Astrocyte (in vitro differentiated cells and primary cell): ENCODE measurements around the gene DNAJC6. TPM values are rescaled to one million over a fixed set of nuclear protein-coding genes. Genes with fewer than 3 reads are reported as not detected.

ENCODE experiments used
- DNase-seq: peaks from one replicate; pipeline ENCODE4 v3.0.0-alpha.2; 2010; ENCODE audit warnings: low read depth
- FAIRE-seq: peaks from 2 replicates; lab custom pipeline; 2011; peaks lifted over from hg19 to GRCh38; lab: Jason Lieb, UNC
- H2AFZ ChIP-seq: 2 replicates; pipeline ENCODE4 v1.6.0; 2012; ENCODE audit warnings: low read depth, low read length, inconsistent platforms
- H3K27ac ChIP-seq: 2 replicates; pipeline ENCODE4 v1.5.1; 2011; ENCODE audit warnings: low read depth, low read length, inconsistent platforms
- H3K27me3 ChIP-seq: 2 replicates; pipeline ENCODE4 v1.6.0; 2011; ENCODE audit warnings: low read length, inconsistent platforms; ENCODE audit not compliant: insufficient read depth
- H3K36me3 ChIP-seq: 2 replicates; pipeline ENCODE4 v1.5.1; 2011; ENCODE audit warnings: low read length, inconsistent platforms; ENCODE audit not compliant: insufficient read depth
- H3K4me1 ChIP-seq: 2 replicates; pipeline ENCODE4 v1.5.1; 2011; ENCODE audit warnings: low read length, inconsistent platforms; ENCODE audit not compliant: insufficient read depth
- H3K4me2 ChIP-seq: 2 replicates; pipeline ENCODE4 v1.6.0; 2012; ENCODE audit warnings: low read length, inconsistent platforms
- H3K4me3 ChIP-seq: 2 replicates; pipeline ENCODE4 v1.5.1; 2011; ENCODE audit warnings: low read depth, mild to moderate bottlenecking, low read length, inconsistent platforms; ENCODE audit not compliant: insufficient read depth
- H3K79me2 ChIP-seq: 2 replicates; pipeline ENCODE4 v1.6.0; 2012; ENCODE audit warnings: mild to moderate bottlenecking, low read length, inconsistent platforms; ENCODE audit not compliant: insufficient read depth
- H3K9ac ChIP-seq: 2 replicates; pipeline ENCODE4 v1.6.0; 2012; ENCODE audit warnings: mild to moderate bottlenecking, low read length, inconsistent platforms
- H3K9me3 ChIP-seq: 2 replicates; pipeline ENCODE4 v1.5.1; 2012; ENCODE audit warnings: low read depth, mild to moderate bottlenecking, low read length, inconsistent platforms; ENCODE audit not compliant: insufficient read depth
- H4K20me1 ChIP-seq: 2 replicates; pipeline ENCODE4 v1.6.0; 2012; ENCODE audit warnings: low read length, inconsistent platforms; ENCODE audit not compliant: insufficient read depth
- H3K27ac Mint-ChIP-seq: one replicate; pipeline ENCODE4 v1.8.0; 2021; ENCODE audit warnings: mild to moderate bottlenecking, mixed read lengths; ENCODE audit not compliant: unreplicated experiment
- H3K27me3 Mint-ChIP-seq: one replicate; pipeline ENCODE4 v1.8.0; 2021; ENCODE audit warnings: low read depth, mixed read lengths; ENCODE audit not compliant: unreplicated experiment
- H3K36me3 Mint-ChIP-seq: one replicate; pipeline ENCODE4 v1.8.0; 2021; ENCODE audit warnings: low read depth, mixed read lengths; ENCODE audit not compliant: unreplicated experiment
- H3K4me1 Mint-ChIP-seq: one replicate; pipeline ENCODE4 v1.8.0; 2021; ENCODE audit warnings: low read depth, mixed read lengths; ENCODE audit not compliant: unreplicated experiment
- H3K4me3 Mint-ChIP-seq: one replicate; pipeline ENCODE4 v1.8.0; 2021; ENCODE audit warnings: mild to moderate bottlenecking, moderate library complexity, mixed read lengths; ENCODE audit not compliant: unreplicated experiment
- H3K9me3 Mint-ChIP-seq: one replicate; pipeline ENCODE4 v1.8.0; 2021; ENCODE audit warnings: mild to moderate bottlenecking, mixed read lengths; ENCODE audit not compliant: unreplicated experiment
- EZH2 ChIP-seq: IDR thresholded peaks from 2 replicates; pipeline ENCODE4 v1.6.1; 2012; ENCODE audit warnings: mild to moderate bottlenecking, low read length, inconsistent platforms; ENCODE audit not compliant: insufficient read depth
- total RNA-seq: library from RNA; stranded (reverse); gene quantifications from 2 replicates; pipeline ENCODE4 v1.2.1, GENCODE V29; 2021
- TF ChIP-seq, protein P1 (sequence below): IDR thresholded peaks from 2 replicates; pipeline ENCODE4 v1.5.1; 2011; ENCODE audit warnings: low read depth, mild to moderate bottlenecking, inconsistent platforms, low read length, moderate library complexity; ENCODE audit not compliant: insufficient read depth

The DNAJC6 gene
- total RNA-seq, 1 donor from 2014 or later: 8.9 TPM

DNA sequence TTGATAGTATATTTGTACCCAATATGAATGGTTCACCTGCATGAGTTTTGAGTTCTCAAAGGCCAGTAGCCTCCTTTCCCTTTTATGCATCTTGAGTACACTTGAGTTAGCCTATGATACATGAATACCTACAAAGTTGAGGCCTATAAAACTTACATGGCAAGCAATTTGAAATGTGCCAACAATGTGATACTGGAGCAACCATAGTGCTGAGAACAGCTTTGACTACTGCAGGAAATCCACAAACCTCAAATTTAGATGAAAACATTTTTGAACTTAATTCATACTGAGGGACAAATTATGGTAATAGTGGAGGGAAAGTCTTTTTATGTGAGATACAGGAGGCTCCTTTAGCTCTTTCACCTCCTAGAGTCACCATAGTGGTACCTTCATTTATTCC, 148.5 kb downstream of the DNAJC6 start:
- Histone ChIP-seq H3K27me3 (no peaks in the 10 kb centered on the region), H2AFZ (no peak overlapping the region), H4K20me1 (no peaks in the 10 kb centered on the region), H3K4me2 (no peak overlapping the region), H3K4me1 (no peaks in the 10 kb centered on the region), H3K9me3 (no peaks in the 10 kb centered on the region), H3K79me2 (no peaks in the 10 kb centered on the region), H3K27ac (no peak overlapping the region), H3K36me3 (no peaks in the 10 kb centered on the region), H3K4me3 (no peak overlapping the region), H3K9ac (no peak overlapping the region)
- FAIRE-seq (no peak), DNase-seq (no peak)
- Mint-ChIP-seq H3K27me3 (no peaks in the 10 kb centered on the region), H3K9me3 (peaks cover 9% of the 10 kb centered on the region), H3K36me3 (peaks cover 2% of the 10 kb centered on the region), H3K27ac (no peak overlapping the region), H3K4me3 (no peak overlapping the region), H3K4me1 (no peaks in the 10 kb centered on the region)
- TF ChIP-seq EZH2: no peak
- TF ChIP-seq, protein P1, sequence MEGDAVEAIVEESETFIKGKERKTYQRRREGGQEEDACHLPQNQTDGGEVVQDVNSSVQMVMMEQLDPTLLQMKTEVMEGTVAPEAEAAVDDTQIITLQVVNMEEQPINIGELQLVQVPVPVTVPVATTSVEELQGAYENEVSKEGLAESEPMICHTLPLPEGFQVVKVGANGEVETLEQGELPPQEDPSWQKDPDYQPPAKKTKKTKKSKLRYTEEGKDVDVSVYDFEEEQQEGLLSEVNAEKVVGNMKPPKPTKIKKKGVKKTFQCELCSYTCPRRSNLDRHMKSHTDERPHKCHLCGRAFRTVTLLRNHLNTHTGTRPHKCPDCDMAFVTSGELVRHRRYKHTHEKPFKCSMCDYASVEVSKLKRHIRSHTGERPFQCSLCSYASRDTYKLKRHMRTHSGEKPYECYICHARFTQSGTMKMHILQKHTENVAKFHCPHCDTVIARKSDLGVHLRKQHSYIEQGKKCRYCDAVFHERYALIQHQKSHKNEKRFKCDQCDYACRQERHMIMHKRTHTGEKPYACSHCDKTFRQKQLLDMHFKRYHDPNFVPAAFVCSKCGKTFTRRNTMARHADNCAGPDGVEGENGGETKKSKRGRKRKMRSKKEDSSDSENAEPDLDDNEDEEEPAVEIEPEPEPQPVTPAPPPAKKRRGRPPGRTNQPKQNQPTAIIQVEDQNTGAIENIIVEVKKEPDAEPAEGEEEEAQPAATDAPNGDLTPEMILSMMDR: no peak

DNA sequence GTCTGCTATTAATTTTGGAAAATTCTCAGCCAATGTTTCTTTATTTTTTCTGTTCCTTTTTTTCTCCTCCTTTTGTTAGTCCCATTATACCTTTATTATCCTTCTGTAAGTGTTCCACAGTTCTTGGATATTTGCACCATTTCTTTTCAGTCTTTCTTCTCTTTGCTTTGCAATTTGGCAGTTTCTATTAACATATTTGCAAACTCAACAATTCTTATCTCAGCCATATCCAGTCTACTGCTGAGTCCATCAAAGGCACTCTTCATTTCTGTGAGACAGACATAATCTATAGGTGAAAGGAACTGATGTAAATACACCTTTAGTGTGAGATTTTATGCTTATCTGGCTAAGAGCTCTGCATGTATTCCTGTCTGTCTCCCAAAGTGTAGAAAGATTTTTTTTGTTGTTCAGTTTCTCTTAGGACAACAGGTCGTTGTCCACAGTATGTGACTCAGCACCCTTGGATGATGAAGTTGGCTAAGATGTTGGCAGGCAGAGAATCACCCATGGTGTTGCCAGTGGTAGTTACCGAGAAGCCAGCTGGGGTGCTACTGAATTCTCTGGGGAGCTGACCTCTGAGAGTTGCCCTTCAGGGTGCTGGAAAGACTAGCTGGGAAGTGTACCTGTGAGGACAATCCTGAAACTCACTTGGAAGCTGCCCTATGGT, 149.5 kb downstream of the DNAJC6 start:
- Histone ChIP-seq H2AFZ (no peak overlapping the region), H3K27ac (no peak overlapping the region), H3K4me1 (no peaks in the 10 kb centered on the region), H3K27me3 (no peaks in the 10 kb centered on the region), H3K9ac (no peak overlapping the region), H3K36me3 (no peaks in the 10 kb centered on the region), H4K20me1 (no peaks in the 10 kb centered on the region), H3K4me2 (no peak overlapping the region), H3K9me3 (no peaks in the 10 kb centered on the region), H3K79me2 (no peaks in the 10 kb centered on the region), H3K4me3 (no peak overlapping the region)
- Mint-ChIP-seq H3K36me3 (peaks cover 2% of the 10 kb centered on the region), H3K27ac (no peak overlapping the region), H3K9me3 (peaks cover 12% of the 10 kb centered on the region), H3K4me3 (no peak overlapping the region), H3K4me1 (no peaks in the 10 kb centered on the region), H3K27me3 (no peaks in the 10 kb centered on the region)
- DNase-seq (no peak), FAIRE-seq (no peak)
- TF ChIP-seq, protein P1: no peak
- no peak for TF ChIP-seq EZH2

DNA sequence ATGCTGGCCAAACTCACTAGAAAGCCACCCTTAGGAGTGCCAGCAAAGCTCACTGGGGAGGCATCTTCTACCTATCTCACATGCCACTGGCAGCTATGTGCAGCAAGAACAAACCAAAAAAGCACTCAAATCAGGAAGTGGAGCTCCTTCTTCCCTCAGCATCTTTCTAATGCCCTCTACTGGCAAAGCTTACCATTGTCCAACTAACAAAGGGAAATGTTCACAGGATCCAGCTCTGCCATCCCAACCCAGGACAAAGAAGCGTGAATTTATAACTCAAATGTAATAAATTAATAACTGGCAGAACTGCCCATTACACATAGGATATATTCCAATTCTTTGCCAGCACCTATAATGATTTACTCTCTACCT, 150.0 kb downstream of the DNAJC6 start:
- Histone ChIP-seq H3K36me3 (no peaks in the 10 kb centered on the region), H3K9me3 (no peaks in the 10 kb centered on the region), H3K27ac (no peak overlapping the region), H4K20me1 (no peaks in the 10 kb centered on the region), H3K4me2 (no peak overlapping the region), H3K4me3 (no peak overlapping the region), H3K9ac (no peak overlapping the region), H2AFZ (no peak overlapping the region), H3K27me3 (no peaks in the 10 kb centered on the region), H3K4me1 (no peaks in the 10 kb centered on the region), H3K79me2 (no peaks in the 10 kb centered on the region)
- Mint-ChIP-seq H3K4me3 (no peak overlapping the region), H3K27ac (no peak overlapping the region), H3K4me1 (no peaks in the 10 kb centered on the region), H3K27me3 (no peaks in the 10 kb centered on the region), H3K9me3 (peaks cover 12% of the 10 kb centered on the region), H3K36me3 (peaks cover 2% of the 10 kb centered on the region)
- DNase-seq: no peak
- no peak for FAIRE-seq
- TF ChIP-seq, protein P1: peak; percentile 49
- TF ChIP-seq EZH2: no peak
